HUDEP-2 (cell line): ENCODE measurements around the gene HOXA13.

Source experiments
- DNase-seq, 76 experiments: peaks; one replicate each; lab custom pipeline; 2025; ENCODE audit not compliant: unreplicated experiment in 76 of 76; lab: John Stamatoyannopoulos, UW

Gene HOXA13

GRCh38 chr7:27172315-27172774 lies 27.5 kb downstream of the HOXA13 start:
- DNase-seq, result no peak

- no peak for DNase-seq
Observed at GRCh38 chr7:27171637-27172314, 28.1 kb downstream of the HOXA13 start.

- no peak for DNase-seq
Observed at GRCh38 chr7:27171325-27171636, 28.6 kb downstream of the HOXA13 start.

GRCh38 chr7:27170426-27171324 lies 29.2 kb downstream of the HOXA13 start:
- no peak for DNase-seq

GRCh38 chr7:27169658-27170425 lies 30.0 kb downstream of the HOXA13 start:
- no peak for DNase-seq

- peak in 31 of 76 experiments; percentile 3 to 62 (median 26) for DNase-seq
Observed at GRCh38 chr7:27168265-27168947, 31.5 kb downstream of the HOXA13 start.

DNA sequence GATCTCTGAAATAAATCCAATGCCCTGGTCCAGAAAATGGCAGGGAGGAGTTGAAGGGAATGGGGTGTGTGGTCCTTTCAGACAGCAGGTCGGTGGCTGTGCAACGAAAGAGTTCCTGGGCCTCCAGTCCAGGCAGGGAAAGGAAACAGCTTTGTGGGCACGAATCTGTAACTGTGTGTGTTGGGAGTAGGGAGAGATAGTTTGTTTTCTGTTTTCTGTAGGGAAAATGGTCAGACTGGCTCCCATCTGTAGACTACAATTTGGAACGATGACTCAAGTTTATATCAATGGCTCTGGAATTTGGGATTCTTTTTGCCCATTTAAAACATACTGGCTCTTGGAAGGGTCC lies 32.0 kb downstream of the HOXA13 start:
- no peak for DNase-seq

DNA sequence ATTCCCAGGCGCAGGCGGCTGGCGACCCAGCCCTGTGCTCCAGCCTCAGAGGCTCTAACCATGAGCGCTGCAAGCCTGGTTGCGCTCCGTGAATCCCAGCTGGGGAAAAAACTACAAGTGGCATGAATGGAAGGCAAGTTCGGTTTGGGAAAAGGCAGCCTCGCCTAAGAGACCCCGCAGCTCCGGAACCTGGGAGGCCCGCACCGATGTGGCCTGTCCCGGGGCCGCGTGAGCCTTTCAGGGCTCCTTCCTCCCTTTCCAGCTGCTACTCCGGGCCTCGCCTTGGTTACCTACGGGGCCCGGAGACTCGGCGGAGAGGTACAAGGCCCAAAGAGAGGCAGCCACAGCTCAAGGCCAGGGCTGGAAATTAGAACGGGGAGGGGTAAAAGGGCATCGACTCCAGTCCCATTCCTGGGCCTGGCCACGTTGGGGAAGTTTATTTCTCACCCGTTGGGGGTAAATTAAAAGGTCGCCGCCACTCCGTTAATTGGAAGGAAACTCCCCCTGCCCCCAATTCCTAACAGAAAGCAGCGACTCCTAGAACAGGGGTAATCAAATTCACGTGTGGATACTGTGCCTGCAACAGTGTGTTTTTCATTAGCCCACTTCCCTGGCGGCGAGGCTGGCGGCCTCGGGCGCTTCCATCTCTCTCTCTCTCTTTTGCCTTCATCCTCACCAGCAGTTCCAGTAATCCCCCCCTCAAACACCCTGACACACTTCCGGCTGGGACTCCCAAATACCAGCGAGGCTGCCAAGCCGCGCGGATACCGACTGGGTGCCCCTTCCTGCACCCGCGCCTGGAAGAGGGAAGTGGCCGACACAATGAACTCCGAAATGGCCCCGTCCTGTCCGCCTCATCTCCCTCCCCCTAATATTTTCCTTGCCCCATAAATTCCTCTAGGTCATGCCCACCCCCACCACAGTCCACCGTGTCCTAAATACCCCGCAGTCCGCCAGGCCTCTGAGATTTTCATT lies 33.1 kb downstream of the HOXA13 start:
- no peak for DNase-seq

- no peak for DNase-seq
Observed at GRCh38 chr7:27165996-27166530, 33.8 kb downstream of the HOXA13 start.

DNA sequence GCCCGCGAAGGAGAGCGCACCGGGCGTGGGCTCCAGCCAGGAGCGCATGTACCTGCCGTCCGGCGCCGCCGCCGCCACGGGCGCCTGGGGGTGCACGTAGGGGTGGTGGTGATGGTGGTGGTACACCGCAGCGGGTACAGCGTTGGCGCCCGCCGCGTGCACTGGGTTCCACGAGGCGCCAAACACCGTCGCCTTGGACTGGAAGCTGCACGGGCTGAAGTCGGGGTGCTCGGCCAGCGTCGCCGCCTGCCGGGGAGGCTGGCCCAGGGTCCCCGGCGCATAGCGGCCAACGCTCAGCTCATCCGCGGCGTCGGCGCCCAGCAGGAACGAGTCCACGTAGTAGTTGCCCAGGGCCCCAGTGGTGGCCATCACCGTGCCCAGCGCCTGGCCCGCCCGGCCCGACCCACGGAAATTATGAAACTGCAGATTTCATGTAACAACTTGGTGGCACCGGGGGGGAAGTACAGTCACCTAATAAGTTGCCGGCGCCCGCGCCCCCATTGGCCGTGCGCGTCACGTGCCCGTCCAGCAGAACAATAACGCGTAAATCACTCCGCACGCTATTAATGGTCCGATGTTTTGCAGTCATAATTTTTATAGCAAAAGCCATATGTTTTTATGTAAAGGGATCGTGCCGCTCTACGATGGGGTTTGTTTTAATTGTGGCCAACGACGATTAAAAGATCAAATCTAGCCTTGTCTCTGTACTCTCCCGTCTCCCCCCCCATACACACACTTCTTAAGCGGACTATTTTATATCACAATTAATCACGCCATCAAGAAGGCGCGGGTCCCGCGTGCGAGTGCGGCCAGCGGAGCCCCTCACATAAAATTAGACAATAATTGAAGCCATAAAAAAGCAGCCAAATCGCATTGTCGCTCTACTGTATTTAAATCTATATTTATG lies 34.5 kb downstream of the HOXA13 start, which contains the start of gene HOXA9:
TSS of gene HOXA9 (minus strand) at position 449 of the 907 bp plus-strand sequence. CDS start at position 369, 80 bp downstream.
- DNase-seq, result no peak

GRCh38 chr7:27164367-27165088 lies 35.4 kb downstream of the HOXA13 start:
- DNase-seq, result peak in 1 of 76 experiments; percentile 16

GRCh38 chr7:27164045-27164366 lies 35.9 kb downstream of the HOXA13 start:
- no peak for DNase-seq

GRCh38 chr7:27163288-27164044 lies 36.4 kb downstream of the HOXA13 start:
- DNase-seq, result no peak

GRCh38 chr7:27162561-27163287 lies 37.2 kb downstream of the HOXA13 start:
- DNase-seq, result no peak

DNA sequence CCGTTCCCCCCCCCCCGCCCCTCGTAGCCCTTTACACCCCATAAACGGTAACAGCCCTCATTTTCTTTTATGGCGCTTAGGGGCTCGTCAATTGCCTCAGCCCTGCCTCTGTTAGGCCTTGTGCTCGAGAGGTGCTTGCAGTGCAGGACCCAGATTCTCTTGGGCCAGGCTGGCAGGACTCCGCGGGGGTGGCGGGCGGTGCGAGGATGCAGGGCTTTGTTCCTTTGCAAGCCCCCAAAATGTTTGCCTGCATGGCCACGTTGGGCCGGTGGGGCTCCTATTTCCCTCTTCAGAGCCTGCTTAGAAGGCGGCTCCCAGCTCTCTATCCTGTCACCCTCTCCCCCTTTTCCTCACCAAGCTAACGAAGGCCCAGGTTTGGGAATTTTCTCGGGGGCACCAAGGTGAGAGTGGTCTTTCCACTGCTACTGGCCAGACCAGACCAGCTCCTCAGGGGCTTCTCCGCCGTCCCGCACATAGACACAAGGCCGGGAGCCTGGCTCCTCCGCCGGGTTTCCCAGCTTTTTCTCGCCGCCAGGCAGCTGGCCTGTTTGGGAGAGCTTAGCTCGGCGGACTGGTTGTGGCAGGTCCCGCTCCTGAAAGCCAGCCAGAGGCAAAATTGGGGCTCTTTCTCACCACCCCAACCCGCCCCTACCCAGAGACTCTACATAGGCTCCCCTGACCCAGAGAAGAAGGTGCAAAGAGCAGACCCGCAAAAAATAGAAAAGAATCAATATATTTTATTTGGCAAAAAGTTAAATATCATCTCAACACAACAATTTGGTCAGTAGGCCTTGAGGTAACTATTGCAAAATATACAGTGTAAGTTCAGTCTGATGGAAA lies 38.0 kb downstream of the HOXA13 start:
- no peak for DNase-seq
